HG03159 (cell line): ENCODE measurements around the gene UHMK1.
A peak's percentile ranks its signal among the peaks of the same experiment; 100 is the strongest.

Experiments used
- ATAC-seq: cut with Tn5 transposase; IDR thresholded peaks from one replicate; pipeline ENCODE4 v1.9.1; 2021; ENCODE audit warnings: mild to moderate bottlenecking, moderate library complexity; ENCODE audit not compliant: unreplicated experiment

The UHMK1 gene

GRCh38 chr1:162527314-162527713 lies 29.7 kb downstream of the UHMK1 start:
- no peak for ATAC-seq

- peak; percentile 96 for ATAC-seq
These were observed 32.8 kb downstream of the UHMK1 start for GRCh38 chr1:162530307-162530987.

- no peak for ATAC-seq
These were observed 33.3 kb downstream of the UHMK1 start for GRCh38 chr1:162530988-162531319.

GRCh38 chr1:162535501-162535900 lies 37.9 kb downstream of the UHMK1 start:
- no peak for ATAC-seq

- ATAC-seq: no peak
These were observed 38.9 kb downstream of the UHMK1 start for GRCh38 chr1:162536511-162536910.

GRCh38 chr1:162537216-162537615 lies 39.6 kb downstream of the UHMK1 start:
- ATAC-seq: no peak

- no peak for ATAC-seq
These were observed 41.3 kb downstream of the UHMK1 start for GRCh38 chr1:162538815-162539431.

- ATAC-seq: no peak
These were observed 44.1 kb downstream of the UHMK1 start for GRCh38 chr1:162541619-162542141.

- no peak for ATAC-seq
These were observed 45.6 kb downstream of the UHMK1 start for GRCh38 chr1:162543228-162543627.

GRCh38 chr1:162548170-162548569 lies 50.6 kb downstream of the UHMK1 start:
- no peak for ATAC-seq

GRCh38 chr1:162549001-162549400 lies 51.4 kb downstream of the UHMK1 start:
- no peak for ATAC-seq

GRCh38 chr1:162550925-162551324 lies 53.3 kb downstream of the UHMK1 start:
- no peak for ATAC-seq

GRCh38 chr1:162551969-162552683 lies 54.5 kb downstream of the UHMK1 start:
- ATAC-seq: no peak

GRCh38 chr1:162552684-162553252 lies 55.1 kb downstream of the UHMK1 start:
- ATAC-seq: no peak

GRCh38 chr1:162554258-162554657 lies 56.6 kb downstream of the UHMK1 start:
- ATAC-seq: no peak

GRCh38 chr1:162557536-162557935 lies 59.9 kb downstream of the UHMK1 start:
- ATAC-seq: no peak

GRCh38 chr1:162560303-162561036 lies 62.9 kb downstream of the UHMK1 start:
- ATAC-seq: no peak

GRCh38 chr1:162561037-162561615 lies 63.5 kb downstream of the UHMK1 start:
- peak; percentile 94 for ATAC-seq

GRCh38 chr1:162561616-162562469 lies 64.2 kb downstream of the UHMK1 start, which contains the start of gene UAP1:
TSS of gene UAP1 (plus strand) at chr1:162561722. CDS start at chr1:162566069, 4,347 bp downstream.
- peak; percentile 41 for ATAC-seq

GRCh38 chr1:162562470-162562828 lies 64.8 kb downstream of the UHMK1 start:
- no peak for ATAC-seq
